Kidney capillary endothelial cell (primary cell): Measurements from ENCODE around the gene MIDN.

Experiments used
- DNase-seq: peaks from one replicate; pipeline ENCODE4 v3.0.0-alpha.2; 2018; ENCODE audit warnings: low spot score

Gene MIDN

DNA sequence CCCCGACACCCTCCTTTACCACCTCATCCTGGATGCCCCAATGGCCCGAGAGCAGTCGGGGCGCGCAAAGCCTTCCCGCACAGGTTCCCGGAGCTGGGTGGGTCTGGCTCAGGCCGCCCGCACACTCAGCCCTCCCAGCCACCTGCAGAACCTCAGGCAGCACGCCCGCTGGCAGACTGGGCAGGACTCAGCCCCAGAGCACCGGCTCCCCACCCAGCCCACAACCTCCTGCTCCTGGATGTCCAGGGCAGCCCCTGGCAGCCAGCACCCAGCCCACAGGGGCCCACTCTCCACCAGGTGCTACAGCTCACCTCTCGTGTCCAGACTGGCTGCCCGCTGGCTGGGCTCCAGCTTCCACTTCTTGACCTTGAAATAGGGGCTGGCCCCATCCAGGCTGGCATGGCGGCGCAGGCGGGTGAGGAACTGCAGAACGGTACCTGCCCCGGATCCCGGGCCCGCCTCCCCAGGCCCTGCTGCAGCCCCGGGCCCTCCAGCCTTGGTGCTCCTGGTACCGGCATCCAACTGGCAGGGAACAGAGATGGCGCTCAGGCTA lies 15.2 kb upstream of the MIDN start:
- no peak for DNase-seq

DNA sequence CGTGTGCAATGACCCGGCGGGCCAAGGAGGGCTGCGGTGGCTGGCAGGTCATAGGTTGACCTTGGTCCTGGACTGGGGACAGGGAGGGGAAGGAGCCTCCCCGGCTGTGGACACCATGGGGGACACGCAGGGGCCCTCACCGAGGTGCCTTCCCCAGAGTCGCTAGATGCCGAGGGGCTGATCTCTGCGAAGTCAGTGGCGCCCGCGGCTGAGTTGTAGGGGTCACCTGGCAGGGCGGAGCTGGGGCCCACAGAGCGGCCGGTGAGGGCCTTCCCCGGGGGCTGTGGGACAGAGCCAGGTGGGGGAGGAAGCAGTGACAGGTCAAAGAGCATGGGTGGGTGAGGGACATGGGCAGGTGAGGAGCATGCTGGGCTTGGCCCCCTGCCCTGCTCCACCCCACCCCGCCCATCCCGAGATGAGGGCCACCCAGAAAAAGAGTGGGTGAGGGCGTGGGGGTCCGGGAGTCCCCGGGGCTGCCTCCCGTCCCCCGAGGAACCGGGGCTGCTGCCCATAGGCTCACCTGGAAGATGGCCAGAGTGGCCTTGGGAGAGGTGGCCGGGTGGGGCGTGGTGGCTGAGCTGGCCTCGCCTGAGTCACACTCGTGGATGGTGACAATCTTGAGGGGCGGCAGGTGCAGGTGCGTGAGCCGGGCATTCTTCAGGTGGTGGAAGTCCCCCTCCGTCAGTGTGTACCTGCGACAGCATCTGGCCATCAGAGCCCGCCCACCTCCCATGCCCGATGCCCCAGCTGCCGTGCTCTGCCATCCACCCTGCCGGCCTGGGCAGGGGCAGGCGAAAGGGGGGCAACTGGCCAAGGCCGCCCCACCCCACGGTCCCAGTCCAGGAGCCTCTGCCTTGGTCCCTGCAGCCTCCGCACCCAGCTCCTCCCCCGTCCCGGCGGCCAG lies 14.1 kb upstream of the MIDN start:
- DNase-seq: no peak

DNA sequence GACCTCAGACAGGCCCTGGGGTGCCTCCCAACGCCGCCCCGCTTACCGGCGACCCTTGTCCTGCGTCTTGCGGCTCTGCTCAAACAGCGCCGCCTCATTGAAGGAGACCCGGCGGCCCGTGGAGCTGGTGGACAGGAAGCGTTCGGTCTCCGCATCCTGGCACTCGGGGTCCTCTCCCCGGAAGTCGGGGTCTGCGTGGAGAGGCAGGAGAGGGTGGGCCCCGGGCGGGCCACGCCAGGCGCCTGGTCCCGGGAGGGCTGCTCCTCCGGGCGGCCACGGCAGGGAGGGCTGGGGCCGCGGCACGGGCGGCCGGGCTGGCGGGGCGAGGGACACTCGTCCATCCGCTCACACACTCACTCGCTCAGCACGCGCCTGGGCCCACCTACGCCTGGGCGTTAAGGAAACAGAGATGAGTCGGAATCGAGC lies 13.4 kb upstream of the MIDN start:
- no peak for DNase-seq

DNA sequence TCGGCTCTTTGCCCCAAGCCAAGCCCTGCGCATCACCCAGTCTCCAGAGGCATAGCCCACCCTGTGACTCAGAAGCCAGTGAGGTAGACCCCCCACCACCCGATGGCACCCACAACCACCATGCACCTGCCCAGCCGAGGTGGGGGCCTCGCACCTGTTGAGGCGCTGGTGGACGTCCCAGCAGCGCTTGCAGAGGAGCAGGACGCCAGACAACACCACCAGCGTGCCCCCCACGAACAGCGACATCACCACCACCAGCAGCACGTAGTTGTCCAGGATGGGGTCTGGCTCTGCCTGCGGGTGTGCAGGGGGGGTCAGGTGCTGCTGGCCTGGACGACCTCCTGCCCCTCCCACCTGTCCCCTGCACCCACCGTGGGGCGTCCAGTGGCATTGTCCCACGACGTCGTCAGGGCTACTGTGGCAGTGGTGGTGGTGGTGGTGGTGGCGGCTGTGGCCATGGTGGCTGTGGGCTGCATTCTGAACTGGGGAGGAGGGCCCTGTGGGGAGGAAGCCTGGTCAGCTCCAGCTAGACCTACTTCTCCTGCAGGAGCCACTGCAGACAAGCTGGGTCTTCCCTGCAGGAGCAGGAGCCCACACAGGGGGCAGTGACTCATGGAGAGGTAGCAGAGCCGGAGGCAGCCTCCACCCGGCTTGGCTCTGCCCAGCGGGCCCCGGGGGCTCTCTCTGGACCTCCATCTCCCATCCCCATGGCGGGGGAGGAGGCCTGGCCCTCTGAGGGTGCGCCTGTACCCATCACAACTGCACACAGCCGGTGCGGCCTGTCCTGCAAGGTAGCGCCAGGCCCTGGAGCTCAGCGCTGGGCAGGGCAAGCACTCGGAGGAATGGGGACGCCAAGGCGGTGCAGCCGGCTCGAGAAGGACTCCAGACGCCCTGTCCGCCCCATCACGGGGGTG lies 12.5 kb upstream of the MIDN start:
- no peak for DNase-seq

DNA sequence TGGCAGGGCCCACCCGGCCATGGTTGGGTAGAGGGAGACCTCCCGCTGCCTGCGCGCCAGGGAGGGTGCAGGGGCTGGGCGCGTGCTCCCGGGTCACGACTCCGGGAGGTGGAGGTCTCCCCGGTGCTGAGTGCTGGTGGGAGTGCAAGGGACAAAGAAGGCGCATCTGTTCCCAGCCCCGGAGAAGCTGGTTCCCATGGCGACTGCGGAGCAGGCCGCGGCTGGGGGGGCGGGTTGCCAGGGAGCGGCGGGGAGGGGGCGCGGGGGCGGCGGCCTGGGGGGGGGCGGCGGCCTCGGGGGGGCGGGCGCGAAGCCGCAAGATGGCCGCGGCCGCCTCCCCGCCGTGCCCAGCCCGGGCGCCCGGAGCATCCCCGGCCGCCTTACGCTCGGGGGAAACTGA lies 11.8 kb upstream of the MIDN start:
- DNase-seq: no peak

DNA sequence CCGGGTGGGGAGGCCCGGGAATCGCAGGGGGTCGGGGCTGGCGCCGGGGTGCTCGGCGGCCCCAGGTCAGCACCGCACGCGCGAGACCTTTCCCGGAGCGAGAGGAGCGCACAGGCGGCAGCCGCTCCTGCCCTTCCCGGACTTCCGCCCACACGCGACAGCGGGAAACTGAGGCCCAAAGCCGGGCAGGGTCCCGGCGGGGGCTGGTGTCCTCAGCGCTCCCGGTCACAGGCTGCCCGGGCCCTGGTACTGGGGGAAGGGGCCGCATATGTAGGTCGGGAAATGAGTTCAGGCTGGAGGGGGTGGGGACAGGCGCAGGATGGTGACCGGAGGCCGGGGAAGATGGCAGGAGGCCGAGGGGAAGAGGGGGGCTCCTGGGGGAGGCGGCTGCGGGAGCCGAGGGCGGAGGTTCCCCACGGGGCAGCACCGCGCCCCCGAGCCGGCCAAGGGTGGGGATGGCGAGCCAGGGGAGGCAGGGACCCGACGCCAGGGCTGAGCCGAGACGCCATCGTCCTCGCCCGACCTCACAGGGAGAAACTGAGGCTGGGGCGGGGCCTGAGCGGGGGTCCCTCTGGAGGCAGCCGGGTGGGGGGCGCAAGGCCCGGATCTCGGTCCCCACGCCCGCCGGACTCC lies 11.2 kb upstream of the MIDN start:
- no peak for DNase-seq

DNA sequence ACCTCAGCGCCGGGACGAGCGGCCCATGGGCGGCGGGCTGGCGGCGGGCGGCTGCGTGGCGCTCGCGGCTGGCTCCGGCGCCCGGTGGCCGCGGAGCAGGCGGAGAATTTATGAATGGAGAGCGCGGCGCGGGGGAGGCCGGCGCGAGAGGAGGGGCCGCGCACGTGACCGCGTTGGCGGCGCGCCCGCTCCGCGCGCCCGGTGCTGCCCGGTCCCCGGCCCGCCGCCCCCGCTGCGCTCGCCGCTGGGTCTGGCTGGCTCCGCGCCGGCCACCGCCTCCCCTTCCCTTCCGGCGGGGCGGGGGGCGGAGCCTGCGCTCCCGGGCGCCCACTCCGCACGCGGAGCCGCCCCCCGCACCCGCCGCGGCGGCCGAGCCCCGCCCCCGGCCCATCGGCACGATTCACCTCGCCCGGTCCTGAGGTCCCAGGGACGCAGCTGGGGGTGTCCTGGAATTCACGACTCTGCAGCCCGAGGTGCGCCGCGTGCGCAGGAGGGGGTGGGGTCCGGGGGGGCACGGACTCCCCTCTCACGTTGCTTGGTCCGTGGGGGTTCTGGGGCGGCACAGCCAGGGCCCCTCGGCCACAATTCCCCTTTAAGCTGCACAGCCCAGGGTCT lies 10.5 kb upstream of the MIDN start, which contains the start of gene CBARP:
Gene CBARP (minus strand): TSS at position 252 of the 615 bp plus-strand sequence. CDS start 1,905 bp downstream, outside the sequence.
- no peak for DNase-seq

DNA sequence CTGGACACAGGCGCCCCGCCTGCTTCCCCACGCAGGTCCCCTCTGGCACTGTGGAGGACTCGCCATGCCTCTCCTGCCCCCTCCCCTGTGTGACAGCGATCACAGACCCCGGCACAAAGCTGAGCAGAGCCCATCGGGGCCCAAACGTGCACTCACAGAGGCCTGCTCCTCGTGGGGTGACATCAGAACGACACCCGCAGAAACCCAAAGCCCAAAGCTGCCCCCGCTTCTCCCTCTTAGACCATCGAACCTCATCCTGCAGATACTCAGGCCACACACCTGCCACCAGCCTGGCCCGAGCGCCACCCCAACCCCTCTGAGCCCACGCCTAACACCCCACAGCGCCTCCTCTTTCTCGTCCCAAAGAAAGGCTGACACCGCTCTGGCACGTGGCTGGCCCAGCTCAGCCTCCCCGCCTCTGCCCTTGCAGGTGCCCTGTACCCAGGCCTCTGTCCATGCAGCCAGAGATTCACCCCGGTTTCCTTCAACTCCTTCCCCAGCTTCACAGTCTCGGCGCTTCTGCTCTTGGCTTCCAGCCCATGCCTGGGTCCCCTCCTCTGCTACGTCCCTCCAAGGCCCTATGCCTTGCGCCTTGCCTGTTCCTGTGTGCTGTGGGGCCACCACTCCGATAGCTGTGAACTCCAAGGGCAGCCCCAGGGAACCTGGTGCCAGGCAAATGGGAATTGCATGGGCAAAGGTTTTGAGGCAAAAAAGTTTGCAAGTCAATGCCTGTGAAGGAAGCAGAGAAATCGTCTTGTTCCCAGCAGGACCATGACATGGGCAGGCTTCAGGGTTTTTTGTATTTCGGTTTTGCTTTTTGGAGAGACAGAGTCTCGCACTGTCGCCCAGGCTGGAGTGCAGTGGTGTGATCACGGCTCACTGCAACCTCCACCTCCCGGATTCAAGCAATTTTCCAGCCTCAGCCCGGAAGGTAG lies 9.7 kb upstream of the MIDN start:
- no peak for DNase-seq

DNA sequence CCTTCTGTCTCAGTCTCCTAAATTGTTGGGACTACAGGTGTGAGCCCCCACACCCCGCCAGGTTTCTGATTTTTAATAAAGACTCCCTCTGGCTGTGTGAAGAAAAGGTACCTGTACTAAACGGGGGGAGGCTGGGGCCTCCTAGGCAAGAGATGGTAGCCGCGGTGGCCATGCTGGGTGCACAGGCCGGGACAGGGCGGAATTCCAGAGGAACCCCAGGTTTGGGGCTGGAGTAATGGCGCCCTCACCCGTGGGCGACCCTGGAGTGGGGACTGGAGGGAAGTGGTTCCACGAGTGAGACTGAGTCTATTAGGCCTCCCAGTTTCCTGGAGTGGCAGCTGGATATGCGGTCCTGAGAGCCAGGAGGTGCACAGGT lies 9.0 kb upstream of the MIDN start:
- DNase-seq: no peak

DNA sequence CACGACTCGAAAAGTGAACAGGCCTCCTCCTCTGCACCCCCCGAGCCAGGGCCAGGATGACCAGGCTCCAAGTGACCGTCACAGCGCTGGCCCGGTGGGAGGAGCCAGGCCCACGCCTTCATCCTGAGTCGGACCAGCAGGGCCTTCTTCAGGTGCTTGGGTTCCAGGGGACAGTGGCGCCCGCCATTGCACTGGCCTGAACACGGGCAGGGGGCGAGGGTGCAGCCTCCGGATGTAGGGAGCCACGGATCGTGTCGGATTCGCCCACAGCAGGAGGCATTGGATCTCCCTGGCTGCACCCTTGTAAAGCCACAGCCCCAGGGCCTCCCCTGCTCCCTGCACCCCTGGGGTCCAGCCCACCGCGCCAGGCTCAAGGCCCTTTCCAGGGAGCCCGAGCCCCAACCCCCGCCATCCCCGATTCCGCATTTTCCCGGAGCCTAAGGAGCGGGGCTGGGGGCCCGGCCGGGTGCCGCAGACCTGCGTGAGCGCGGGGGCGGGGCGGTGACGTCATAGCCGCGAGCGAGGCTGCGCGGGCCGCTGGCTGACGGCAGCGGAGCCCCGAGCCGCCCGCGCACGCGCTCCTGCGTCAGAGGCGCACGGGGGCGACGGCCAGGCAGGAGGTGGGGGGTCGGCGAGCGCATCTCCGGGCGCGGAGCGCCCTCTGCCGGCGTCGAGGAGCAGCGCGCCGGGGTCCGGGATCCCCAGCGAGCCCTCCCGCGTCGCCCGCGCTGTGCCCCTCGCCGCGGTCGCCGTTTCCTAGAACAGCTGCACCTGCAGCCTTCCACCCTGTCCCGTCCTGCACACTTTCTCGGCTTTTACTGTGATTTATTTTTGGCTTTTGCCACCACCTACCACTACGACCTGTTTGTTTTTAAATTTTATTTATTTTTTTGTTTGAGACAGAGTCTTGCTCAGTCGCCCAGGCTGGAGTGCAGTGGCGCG lies 8.3 kb upstream of the MIDN start:
- peak; percentile 87 for DNase-seq

DNA sequence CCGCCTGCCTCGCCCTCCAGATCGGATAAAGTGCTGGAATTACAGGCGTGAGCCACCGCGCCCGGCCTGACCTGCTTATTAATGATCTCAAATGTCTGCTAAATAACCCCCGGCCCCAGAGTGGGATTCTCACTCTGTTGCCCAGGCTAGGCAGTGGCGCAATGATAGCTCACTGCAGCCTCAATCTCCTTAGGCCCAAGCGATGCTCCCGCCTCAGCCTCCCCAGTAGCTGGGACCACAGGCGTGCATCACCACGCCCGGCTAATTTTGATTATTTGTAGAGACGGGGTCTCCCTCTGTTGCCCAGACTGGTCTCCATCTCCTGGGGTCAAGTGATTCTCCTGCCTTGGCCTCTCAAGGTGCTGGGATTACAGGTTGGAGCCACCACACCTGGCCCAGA lies 7.5 kb upstream of the MIDN start:
- no peak for DNase-seq

DNA sequence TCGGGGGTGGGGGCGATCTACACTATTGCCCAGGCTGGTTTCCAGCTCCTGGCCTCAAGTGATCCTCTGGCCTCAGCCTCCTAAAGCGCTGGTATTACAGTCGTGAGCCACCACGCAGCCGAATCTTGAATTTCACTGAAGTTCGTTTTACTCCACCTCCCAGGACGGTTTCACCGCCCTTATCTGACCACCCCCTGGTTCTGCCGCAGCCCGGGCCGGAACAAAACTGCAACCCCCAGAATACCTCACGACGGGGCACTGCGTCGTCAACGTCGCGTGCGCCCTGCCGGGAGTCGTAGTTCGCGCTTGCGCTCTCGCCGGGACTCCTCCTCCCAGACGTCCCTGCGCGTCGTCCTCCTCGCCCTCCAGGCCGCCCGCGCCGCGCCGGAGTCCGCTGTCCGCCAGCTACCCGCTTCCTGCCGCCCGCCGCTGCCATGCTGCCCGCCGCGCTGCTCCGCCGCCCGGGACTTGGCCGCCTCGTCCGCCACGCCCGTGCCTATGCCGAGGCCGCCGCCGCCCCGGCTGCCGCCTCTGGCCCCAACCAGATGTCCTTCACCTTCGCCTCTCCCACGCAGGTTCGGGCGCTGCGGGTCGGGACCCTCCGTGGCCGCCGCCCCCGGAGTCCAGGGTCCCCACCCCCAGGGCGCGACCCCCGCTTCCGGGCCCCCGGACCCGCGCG lies 6.8 kb upstream of the MIDN start, which contains the start of gene ATP5F1D:
Gene ATP5F1D (plus strand): TSS at position 335 of the 679 bp plus-strand sequence. CDS start 100 bp downstream, at position 435.
- peak; percentile 93 for DNase-seq

DNA sequence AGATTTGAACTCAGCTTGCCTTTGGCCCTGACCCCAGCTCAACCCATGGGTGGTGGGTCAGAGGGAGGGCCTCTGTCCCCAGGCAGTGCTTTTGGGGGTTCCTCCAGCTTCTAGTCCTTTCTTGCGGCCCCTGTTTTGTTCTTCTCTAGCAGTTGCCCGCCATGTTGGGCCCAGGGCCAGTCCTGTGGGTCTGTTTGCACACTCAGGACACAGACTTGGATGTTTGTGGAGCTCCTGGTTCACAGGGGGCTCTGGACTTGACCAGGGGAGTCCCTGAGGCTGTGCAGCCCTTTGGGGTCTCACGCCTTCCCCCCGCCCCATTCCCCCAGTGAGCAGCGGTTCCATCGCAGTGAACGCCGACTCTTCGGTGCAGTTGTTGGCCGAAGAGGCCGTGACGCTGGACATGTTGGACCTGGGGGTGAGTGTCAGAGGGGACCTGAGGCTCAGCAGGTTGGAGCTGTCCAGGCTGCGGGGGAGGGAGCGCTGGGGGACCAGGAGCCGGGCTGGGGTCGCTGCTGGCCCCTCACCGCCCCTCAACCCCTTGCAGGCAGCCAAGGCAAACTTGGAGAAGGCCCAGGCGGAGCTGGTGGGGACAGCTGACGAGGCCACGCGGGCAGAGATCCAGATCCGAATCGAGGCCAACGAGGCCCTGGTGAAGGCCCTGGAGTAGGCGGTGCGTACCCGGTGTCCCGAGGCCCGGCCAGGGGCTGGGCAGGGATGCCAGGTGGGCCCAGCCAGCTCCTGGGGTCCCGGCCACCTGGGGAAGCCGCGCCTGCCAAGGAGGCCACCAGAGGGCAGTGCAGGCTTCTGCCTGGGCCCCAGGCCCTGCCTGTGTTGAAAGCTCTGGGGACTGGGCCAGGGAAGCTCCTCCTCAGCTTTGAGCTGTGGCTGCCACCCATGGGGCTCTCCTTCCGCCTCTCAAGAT lies 4.4 kb upstream of the MIDN start:
- no peak for DNase-seq

DNA sequence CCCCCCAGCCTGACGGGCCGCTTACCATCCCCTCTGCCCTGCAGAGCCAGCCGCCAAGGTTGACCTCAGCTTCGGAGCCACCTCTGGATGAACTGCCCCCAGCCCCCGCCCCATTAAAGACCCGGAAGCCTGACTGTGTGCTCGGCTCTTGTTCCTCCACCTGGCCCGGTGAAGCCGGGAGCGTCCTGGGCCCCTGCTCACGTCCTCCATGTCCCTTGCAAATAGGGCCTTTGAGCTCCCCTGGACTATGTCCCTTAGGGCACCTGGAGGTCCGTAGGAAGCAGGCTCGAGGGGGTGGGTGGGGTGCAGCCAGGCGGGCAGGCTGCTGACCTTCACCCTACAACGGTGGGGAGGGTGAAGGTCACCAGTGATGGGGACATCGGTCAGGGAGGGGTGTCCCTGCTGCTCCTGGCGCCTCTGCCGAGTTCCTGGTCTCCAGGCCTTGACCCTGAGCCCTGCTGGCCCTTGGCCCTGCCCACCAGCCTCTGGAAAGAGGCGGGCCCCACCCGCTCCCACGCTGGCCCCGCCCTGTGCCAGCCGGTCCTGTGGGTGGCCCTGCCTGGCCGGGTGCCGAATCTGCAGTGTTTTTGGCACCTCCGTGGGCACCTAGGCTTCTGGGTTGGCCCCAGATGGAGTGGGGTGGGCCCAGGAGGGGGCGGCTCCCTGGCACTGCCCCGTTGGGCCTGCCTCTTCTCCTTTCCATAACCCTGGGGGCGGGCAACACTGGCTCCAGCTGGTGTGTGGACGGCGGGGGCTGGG lies 3.5 kb upstream of the MIDN start:
- no peak for DNase-seq

DNA sequence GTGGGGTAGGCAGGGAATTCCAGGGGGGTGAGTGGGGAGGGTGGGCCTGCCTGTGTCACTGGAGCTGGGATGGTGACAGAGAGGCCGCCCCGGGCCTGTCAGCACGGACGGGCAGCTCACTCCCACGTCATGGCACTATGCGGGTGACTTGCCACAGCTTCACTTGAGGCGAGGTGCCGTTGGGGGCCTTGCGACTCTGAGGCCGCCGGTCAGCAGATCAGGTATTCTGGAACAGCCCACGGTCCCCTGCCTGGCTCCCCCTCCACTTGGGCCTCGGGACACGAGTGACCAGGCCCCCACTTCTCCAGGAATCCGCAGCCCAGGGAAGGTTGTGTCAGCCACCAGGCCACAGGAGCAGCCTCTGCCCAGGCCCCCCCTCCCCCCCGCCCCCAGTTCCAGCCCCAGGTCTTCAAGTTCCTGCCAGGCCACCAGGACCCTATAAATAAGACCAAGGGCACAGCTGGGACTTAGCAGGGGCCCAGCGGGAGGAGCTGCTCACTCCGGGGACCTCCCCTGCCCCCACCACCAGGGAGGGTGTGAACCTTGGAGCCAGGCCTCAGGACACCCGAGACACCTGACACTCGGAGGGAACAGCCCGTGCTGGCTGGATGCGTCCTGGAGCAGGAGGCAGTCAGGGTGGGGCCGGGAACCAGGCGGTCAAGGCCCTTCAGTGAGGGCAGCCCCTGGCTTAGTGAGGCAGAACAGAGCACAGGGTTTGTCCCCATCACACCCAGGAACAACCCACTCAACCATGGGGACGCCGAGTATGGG lies 2.7 kb upstream of the MIDN start:
- DNase-seq: no peak
